SIG-M5 treated with dmso at 0.1 percent for 504 hours (cell line): ENCODE results near the gene IYD.
A peak's percentile ranks its signal among the peaks of the same experiment; 100 is the strongest.

Experiments used
- DNase-seq: peaks from one replicate; lab custom pipeline; 2025; ENCODE audit not compliant: unreplicated experiment; lab: John Stamatoyannopoulos, UW

Gene IYD

GRCh38 chr6:150394899-150395295 is 26.1 kb downstream of the IYD start:
- no peak for DNase-seq

- DNase-seq, result peak; percentile 33
Measured at GRCh38 chr6:150395388-150396009, 26.7 kb downstream of the IYD start.

- no peak for DNase-seq
Measured at GRCh38 chr6:150403458-150404246, 34.8 kb downstream of the IYD start.

DNA sequence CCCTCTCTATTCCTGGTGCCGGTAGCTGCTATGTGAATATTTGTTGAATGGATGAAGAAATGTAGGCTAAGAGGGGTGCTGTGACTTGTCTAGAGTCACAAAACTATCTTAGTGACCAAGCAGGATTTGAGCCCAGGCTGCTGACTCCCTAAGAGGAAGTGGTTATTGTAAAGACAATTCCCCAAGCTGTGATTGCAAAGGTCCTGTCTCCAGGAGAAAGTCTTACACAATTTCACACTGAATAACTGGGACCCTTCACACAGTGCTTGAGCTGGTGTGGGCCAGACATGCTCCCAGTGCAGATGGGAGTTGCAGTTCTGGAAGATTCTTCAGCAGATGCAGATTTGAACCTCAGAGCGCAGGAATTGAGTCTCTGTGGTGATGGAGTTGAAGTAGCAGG is 38.1 kb downstream of the IYD start:
- DNase-seq, result no peak

DNA sequence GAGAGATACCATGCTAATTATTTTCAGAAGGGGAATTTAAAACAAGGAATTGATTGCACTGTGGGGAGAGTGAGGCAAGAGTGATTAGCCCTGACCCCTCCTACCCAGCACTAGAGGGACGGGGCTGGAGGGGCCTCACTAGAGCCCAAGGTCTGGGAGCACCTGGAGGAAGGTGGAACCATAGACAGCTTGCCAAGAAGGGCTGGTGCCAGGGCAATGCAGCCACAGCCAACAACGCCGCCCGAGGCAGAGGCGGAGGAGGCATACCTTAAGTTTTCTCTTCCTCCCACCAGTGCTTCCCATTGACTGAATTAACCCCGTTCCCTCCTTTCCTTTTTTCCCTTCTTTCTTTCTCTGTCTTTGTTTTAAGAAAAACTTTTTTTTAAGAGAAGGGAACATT is 40.0 kb downstream of the IYD start:
- DNase-seq, result no peak

DNA sequence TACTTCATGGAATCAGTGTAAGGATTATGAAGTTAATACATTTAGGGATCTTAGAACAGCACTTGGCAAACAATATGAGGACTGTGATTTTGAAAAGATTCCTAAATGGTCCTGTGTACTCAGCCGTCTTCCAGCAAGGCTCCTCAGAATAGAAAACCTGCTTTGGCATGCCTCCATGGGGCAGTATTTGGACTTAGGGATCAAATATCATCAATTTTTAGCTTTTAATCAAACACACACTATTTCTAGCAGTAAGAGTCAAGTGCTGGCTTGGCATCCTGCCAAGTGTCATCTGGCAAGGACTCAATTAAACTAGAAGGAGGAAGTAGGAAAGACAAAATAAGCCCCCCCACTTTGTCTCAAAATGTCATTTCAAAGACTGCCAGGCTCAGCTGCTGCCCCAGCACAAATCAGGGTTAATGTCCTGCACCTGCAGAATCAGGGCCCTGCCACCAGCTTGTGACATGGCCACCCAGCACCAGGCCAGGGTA is 40.8 kb downstream of the IYD start:
- DNase-seq, result peak; percentile 4

DNA sequence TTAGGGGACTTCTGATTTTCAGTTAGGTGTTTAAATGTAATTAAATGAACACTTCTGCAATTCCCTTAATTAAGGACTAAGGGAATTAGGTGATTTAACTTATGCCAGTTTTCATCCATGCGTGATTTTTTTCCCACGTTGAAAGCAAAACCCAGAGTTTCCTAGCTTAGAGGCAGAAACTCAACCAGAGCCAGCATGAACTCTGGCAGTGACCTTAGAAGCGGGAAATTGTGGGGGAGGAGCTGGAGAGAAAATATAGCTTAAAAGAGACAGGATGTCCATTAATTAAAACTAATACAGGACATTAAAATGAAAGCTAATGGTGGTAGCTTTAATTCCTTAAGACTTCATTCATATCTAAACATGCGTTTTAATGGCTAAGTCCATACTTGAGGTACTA is 41.6 kb downstream of the IYD start:
- DNase-seq, result no peak

- DNase-seq, result no peak
Measured at GRCh38 chr6:150410906-150411305, 42.1 kb downstream of the IYD start.

DNA sequence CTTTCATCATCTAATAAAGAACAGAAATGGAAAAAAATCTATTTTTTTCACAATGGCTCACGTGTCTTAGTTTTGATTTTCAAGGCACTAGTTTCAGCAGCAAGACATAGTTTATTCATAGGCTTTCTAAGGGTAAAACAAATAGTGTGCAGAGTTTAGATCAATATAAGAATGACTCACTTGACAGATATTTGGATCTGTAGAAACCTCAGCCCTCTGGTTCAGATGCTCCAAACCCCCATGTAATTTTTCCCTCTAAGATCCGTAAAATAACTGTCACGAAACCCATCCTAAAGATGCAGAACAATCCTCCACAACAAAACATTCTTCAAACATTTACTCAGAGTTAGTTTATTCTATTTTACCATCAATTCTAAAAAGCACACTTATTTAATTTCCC is 43.4 kb downstream of the IYD start:
- DNase-seq, result no peak

DNA sequence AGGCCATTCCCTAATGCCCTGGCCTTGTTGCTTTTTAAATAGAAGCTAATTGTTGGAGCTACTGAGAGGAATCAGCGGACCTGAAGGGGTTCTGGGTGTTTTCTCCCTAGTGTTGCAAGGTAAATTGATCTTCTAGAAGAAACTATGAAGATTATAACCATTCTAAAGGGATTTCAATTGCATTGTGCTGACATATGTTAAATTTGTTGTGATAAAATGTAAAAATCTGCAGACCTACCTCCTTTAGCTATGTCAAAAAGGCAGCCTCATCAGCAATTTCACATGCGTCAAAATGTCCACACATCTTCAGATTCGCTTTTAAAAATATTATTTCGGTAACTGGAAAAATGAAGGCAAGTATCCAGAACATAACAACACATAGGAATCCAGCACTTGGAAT is 44.4 kb downstream of the IYD start:
- no peak for DNase-seq

- no peak for DNase-seq
Measured at GRCh38 chr6:150413781-150414281, 45.0 kb downstream of the IYD start.

DNA sequence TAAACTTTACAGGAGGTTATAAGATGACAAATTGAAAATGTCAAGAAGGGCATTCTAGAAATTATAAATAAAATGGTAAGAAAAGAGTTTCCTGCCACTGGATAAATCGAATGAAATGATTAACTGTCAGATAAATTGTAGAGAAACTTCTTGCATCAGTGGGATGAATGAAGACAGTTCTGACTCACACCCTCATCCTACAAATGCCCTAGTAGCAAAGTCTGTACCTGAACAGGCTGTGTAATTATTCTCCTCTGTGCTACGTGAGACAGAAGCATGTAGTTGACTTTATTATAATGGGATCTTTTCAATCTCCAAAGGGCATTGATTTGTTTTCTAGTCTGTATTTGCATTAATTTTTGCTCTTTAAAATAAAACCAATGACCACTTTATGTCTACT is 47.3 kb downstream of the IYD start:
- DNase-seq, result no peak

DNA sequence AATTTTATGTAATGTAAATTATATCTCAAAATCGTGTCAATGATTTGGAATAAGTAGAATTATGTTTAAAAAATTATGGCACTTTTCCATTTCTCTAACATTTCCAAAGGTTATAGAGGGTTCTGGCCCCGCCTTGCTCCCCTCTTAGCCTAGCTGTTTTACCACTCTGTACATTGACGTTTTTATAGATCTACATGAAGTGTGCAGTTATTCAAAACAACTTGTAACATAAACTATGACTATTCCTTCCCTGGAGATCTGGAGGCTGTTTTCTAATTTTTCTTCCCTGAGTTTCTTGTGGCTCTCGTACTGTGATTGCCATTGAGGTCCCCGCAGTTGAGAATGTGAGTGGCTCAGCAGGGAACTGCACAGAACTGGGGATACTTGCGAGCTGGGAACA is 48.4 kb downstream of the IYD start:
- DNase-seq, result no peak

DNA sequence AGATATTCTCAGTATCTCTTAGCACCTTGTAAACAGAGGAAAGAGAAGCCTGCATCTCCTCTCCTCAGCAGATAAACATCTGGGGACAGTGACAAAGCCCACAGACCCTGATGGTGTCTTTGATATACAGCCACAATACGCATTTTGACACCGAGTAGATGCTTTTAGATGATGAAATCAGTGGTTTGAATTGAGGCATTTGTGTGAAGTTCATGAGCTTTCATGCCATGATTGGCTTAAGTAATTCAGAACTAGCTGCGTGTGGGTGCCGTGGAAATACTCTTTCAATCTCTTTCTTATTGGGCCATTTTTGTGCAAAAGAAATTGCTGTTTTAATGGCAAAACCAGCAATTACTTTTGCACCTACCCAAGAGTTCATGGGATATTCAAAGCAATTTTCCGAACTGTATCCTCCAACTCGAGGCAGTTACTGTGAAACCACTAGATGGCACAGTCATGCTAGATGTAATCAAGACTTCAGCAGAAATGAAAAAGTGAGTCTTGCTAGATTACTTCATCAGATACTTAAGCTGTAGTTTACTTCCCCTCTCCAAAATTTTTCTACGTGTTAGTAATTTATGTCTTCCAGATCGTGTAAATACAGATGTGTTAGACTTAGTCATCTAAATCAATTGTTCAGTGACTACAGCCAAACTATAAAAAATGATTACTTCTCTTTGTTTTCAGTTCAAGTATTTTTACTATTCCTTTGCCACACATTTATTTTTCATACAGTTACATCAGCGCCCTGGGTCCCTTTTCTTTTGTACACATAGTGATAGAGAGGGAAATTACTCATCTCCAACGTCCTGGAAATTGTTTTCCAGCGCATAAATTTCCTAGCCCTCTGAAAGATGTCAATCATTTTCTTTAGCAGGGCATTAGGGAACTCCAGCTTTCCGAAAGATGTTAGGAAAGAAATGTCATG is 49.4 kb downstream of the IYD start:
- DNase-seq, result peak; percentile 81

DNA sequence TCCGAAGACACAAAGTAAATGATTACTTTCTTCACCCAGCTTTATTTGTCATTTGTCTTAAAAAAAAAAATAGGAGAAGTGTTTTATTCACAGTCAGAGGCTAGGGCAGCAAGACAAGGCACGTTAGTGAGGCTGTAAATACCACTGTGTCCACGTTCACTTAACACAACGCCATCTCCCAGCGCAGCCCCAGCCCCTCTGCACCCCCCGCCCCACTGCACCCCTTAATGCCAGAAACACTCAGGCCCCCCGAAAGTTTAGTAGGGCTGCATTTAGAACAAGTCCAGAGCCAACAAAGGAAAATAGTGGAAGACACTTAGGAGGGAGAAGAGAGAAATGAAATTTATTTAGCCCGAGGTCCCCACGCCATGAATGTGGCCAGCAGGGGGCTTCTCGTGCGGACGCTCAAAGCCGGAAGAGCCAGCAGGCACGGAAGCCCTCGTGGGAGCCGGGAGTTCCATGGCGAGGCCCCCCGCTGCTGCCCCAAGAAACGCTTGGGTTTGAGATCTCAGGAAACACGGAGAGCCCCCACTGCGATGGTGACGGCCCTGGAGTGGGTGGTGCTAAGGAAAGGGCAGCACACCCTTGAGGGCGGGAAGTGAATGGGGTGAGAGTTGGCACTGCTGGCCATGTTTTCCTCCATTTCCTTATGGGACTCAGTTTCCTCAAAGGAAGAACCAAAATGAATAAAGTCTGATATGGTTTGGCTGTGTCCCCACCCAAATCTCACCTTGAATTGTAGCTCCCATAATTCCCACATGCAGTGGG is 50.2 kb downstream of the IYD start:
- DNase-seq, result peak; percentile 13

GRCh38 chr6:150420428-150420827 is 51.6 kb downstream of the IYD start:
- DNase-seq, result no peak

DNA sequence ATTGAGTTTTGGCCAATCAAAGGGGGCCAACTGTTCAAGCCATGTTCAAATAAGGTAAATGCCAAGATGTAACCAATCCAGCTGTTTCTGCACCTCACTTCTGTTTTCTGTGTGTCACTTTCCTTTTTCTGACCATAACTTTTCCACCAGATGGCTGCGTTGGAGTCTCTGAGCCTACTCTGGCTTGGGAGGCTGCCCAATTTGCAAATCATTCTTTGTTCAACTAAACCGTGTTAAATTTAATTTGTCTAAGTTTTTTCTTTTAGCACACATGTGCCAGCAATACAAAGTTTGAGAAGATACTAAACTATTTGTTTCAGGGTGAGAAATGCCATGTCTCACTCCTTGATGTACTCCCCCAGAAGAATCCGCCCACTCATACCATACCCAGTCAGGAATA is 52.1 kb downstream of the IYD start:
- no peak for DNase-seq

GRCh38 chr6:150425508-150425907 is 56.7 kb downstream of the IYD start:
- no peak for DNase-seq

DNA sequence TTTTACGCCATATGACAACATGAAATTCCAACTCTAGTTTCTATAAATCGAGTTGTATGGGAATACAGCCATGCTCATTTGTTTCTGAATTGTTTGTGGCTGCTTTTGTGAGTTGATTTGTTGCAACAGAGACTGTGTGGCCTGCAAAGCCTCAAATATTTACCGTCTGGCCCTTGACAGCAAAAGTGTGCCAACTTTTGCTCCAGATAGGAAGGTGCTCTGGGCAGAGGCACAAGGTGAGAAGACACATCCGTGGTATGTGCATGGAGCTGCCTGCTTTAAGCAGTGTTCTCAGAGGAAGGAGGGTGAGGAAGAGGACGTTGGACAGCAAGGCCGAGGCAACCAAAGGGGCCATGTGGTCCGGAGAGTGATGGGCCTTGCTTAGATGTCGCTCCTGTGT is 57.4 kb downstream of the IYD start:
- DNase-seq, result no peak

DNA sequence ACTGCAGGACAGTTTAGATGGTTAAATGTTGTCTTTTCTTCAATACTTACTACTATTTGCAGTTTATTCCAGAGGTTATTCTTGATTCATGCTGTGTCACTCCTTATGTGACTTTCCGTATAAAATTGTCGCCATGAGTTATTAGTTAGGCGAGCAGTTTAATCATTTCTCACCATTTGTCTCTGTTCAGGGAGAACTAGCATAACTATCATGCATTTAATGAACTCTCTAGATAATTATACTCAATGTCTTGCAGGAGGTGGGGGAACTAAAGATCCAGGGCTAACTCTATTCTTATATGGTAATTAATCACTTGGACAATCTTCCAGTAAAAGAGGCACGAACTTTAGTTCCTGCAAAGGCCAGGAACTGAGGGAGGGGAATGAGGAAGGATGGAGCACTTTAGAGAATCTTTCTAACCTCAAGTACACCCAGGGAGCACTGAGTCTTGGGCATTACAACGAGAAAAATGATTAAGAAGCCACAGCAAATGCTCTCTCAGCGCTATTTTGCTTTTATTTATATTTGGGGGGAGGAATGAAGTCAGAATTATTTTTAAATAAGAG is 58.3 kb downstream of the IYD start:
- DNase-seq, result no peak
